ENCODE measurements around the gene APOL3.
"Not testable (repeated sequence)": the region's sequence is repeated elsewhere in the genome, so short reads cannot be mapped to it uniquely, and the experiment has no call there.

APOL3 gene

DNA sequence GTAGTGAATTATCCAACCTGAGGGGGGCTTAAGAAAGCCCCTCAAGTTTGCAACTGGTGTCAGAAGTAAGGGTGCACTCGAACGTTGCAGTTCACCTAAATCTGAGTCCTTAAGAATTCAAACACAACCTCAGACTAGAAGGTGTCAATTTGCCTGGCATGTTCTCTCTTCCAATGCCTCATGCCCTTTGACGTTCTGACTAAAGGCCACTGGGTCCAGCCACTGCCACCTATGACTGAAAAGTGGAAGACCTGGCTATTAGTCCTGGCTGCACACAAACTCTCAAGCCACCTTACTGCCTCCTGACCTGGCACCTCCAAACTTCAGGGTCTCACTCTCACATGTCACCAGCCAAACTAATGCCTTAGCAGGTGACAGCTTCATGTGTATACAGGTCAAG lies 33.0 kb upstream of the APOL3 start:
- H3K4me3 ChIP-seq (ENCODE audit: insufficient read depth, low read depth, low read length, poor library complexity, severe bottlenecking): no peak overlapping the region
- DNase-seq: no peak
- no peaks in the 10 kb centered on the region for H3K4me1 ChIP-seq (ENCODE audit: control insufficient read depth, insufficient read depth, low read length, poor library complexity, severe bottlenecking)
- H3K27ac ChIP-seq (ENCODE audit: insufficient read depth, low read length, poor library complexity, severe bottlenecking): no peak overlapping the region
- H3K27me3 ChIP-seq (replicated peaks; ENCODE audit: control insufficient read depth, insufficient read depth, low read length, poor library complexity, severe bottlenecking): no peaks in the 10 kb centered on the region
- no peaks in the 10 kb centered on the region for H3K36me3 ChIP-seq (ENCODE audit: control insufficient read depth, insufficient read depth, low read length)
- no peaks in the 10 kb centered on the region for H3K9me3 ChIP-seq (ENCODE audit: control insufficient read depth, low read length)

DNA sequence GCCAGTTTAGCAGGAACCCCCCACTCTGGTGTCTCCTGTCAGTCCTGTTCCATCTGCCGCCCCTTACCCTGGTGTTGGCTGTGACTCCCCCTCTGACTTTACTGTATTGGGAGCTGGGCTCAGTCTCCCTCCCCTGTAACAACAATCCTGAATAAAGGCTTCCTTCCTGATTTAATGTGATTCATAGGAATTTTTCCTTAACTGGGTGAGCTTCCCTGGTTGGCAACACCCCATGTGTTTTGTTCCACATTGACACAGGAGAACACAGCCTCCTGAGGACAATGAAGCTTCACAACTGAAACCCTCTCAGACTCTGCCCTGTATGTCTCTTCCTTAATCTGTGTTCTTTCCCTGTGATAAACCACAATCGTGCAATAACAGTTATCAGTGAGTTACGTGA lies 32.6 kb upstream of the APOL3 start:
- Histone ChIP-seq H3K36me3 (ENCODE audit: control insufficient read depth, insufficient read depth, low read length) (no peaks in the 10 kb centered on the region), H3K9me3 (ENCODE audit: control insufficient read depth, low read length) (no peaks in the 10 kb centered on the region), H3K4me3 (ENCODE audit: insufficient read depth, low read depth, low read length, poor library complexity, severe bottlenecking) (no peak overlapping the region), H3K27ac (ENCODE audit: insufficient read depth, low read length, poor library complexity, severe bottlenecking) (no peak overlapping the region), H3K27me3 (replicated peaks; ENCODE audit: control insufficient read depth, insufficient read depth, low read length, poor library complexity, severe bottlenecking) (no peaks in the 10 kb centered on the region), H3K4me1 (ENCODE audit: control insufficient read depth, insufficient read depth, low read length, poor library complexity, severe bottlenecking) (no peaks in the 10 kb centered on the region)
- no peak for DNase-seq

DNA sequence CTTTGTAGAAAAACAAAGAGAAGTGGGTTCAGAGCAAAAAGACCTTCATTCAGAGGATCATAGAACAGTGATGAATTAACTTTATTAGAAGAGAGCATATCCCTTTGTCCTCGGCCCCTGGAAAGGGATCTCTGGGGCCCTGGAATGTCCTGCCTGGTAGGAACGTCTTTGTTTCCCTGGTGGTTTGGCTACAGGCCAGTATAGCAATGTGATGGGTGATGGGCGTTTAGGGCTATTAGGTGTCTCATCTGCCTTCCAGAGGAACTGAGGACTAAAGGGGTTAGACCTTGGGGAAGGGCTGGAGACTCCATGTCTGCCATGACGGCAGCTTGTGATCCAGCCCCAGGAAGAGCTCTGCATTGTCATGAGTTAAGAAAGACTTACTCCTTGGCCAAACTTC lies 32.0 kb upstream of the APOL3 start:
- Histone ChIP-seq H3K27ac (ENCODE audit: insufficient read depth, low read length, poor library complexity, severe bottlenecking) (no peak overlapping the region), H3K27me3 (replicated peaks; ENCODE audit: control insufficient read depth, insufficient read depth, low read length, poor library complexity, severe bottlenecking) (no peaks in the 10 kb centered on the region), H3K36me3 (ENCODE audit: control insufficient read depth, insufficient read depth, low read length) (no peaks in the 10 kb centered on the region), H3K4me1 (ENCODE audit: control insufficient read depth, insufficient read depth, low read length, poor library complexity, severe bottlenecking) (no peaks in the 10 kb centered on the region), H3K4me3 (ENCODE audit: insufficient read depth, low read depth, low read length, poor library complexity, severe bottlenecking) (no peak overlapping the region), H3K9me3 (ENCODE audit: control insufficient read depth, low read length) (no peaks in the 10 kb centered on the region)
- DNase-seq: no peak

DNA sequence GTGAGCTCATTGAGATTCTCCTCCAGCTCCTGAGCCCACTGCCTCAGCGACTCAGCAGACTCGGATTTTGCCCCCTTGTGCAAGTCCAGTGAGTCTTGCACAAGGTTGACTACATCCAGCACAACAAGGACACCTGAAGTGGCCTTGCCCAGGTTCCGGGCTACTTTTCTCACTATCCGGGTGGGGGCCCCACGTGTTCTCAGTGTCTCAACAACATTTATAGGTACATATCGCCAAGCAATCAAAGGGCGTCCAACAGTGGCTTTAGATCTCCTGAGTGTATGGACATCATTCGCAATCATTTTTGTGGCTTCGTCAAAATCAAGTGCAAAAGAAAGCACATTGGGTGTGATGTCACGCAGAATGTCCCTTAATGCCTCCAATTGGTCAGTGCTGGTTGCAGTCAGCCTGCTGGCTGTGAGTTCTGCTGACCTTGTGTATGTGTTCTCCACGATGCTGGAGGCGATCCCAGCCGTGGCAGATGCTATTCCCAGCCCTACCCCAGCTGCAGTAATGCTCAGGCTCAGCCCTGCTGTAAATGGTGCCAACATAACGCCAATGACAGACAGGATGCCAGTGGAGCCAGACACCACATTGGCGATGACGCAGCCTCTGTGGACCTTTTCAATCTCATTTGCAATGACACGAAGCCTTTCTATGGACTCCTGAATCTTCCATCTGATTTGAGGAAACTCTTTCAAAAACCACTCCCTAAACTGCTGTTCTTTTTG lies 30.7 kb upstream of the APOL3 start:
- H3K36me3 ChIP-seq (ENCODE audit: control insufficient read depth, insufficient read depth, low read length): no peaks in the 10 kb centered on the region
- no peak overlapping the region for H3K4me3 ChIP-seq (ENCODE audit: insufficient read depth, low read depth, low read length, poor library complexity, severe bottlenecking)
- no peak overlapping the region for H3K27ac ChIP-seq (ENCODE audit: insufficient read depth, low read length, poor library complexity, severe bottlenecking)
- DNase-seq: no peak
- no peaks in the 10 kb centered on the region for H3K27me3 ChIP-seq (replicated peaks; ENCODE audit: control insufficient read depth, insufficient read depth, low read length, poor library complexity, severe bottlenecking)
- no peaks in the 10 kb centered on the region for H3K9me3 ChIP-seq (ENCODE audit: control insufficient read depth, low read length)
- no peaks in the 10 kb centered on the region for H3K4me1 ChIP-seq (ENCODE audit: control insufficient read depth, insufficient read depth, low read length, poor library complexity, severe bottlenecking)

DNA sequence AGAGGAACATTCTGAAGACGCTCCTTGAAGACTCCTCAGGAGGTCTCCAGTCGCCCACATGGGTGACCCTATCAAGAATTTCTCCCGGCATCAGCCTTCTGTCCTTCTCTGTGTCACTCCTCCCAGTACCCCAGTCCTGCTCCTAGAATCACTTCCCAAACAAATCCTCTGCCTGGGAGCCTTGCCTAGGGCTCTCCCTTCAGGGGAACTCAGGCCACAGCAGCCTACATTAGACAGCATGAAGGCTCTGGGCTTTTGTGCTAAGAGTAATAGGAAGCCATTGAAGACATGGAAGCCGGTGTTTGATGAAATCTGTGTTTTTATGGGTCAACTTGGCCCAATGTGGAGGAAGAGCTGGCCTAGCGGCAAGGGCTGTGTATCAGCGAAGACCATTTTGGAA lies 27.3 kb upstream of the APOL3 start:
- H3K27me3 ChIP-seq (replicated peaks; ENCODE audit: control insufficient read depth, insufficient read depth, low read length, poor library complexity, severe bottlenecking); H3K4me1 ChIP-seq (ENCODE audit: control insufficient read depth, insufficient read depth, low read length, poor library complexity, severe bottlenecking); H3K27ac ChIP-seq (ENCODE audit: insufficient read depth, low read length, poor library complexity, severe bottlenecking); DNase-seq; H3K9me3 ChIP-seq (ENCODE audit: control insufficient read depth, low read length); H3K4me3 ChIP-seq (ENCODE audit: insufficient read depth, low read depth, low read length, poor library complexity, severe bottlenecking); H3K36me3 ChIP-seq (ENCODE audit: control insufficient read depth, insufficient read depth, low read length): not testable (repeated sequence)

DNA sequence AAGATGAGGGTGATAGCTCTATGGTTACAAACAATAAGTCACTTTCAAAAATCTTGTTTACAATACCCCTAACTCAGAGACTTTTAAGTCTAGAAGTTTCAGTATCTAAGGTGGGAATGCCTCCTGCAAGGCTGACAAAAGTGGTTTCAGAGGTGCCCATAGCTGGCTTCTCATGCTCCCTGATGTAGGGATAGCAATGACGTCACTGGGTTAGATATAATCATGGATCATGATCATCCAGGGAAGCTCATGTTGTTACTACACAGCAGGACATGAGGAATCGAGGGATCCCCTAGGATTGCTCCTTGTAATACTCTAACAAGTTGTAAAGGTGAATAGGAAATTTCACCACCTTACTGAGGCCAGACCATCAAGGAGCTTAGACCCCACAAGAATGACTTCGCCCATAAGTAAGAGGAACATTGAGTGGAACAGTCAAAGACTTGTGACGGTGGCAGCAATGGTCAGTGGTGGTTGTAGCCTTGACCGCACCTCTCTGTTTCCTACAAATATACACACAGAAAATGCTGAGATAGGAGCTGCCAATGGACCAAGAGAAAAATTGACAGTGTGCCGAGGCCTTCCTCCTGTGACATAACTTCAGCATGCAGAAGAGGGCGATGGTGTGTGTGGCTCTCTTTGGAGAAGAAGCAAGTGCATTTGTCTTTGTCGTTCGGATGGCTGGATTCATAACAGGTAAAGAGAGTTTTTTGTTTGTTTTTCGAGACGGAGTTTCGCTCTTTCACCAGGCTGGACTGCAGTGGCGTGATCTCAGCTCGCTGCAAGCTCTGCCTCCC lies 25.5 kb upstream of the APOL3 start:
- Histone ChIP-seq H3K36me3 (ENCODE audit: control insufficient read depth, insufficient read depth, low read length) (no peaks in the 10 kb centered on the region), H3K4me3 (ENCODE audit: insufficient read depth, low read depth, low read length, poor library complexity, severe bottlenecking) (no peak overlapping the region), H3K4me1 (ENCODE audit: control insufficient read depth, insufficient read depth, low read length, poor library complexity, severe bottlenecking) (no peaks in the 10 kb centered on the region), H3K27me3 (replicated peaks; ENCODE audit: control insufficient read depth, insufficient read depth, low read length, poor library complexity, severe bottlenecking) (no peaks in the 10 kb centered on the region), H3K27ac (ENCODE audit: insufficient read depth, low read length, poor library complexity, severe bottlenecking) (no peak overlapping the region), H3K9me3 (ENCODE audit: control insufficient read depth, low read length) (no peaks in the 10 kb centered on the region)
- no peak for DNase-seq

DNA sequence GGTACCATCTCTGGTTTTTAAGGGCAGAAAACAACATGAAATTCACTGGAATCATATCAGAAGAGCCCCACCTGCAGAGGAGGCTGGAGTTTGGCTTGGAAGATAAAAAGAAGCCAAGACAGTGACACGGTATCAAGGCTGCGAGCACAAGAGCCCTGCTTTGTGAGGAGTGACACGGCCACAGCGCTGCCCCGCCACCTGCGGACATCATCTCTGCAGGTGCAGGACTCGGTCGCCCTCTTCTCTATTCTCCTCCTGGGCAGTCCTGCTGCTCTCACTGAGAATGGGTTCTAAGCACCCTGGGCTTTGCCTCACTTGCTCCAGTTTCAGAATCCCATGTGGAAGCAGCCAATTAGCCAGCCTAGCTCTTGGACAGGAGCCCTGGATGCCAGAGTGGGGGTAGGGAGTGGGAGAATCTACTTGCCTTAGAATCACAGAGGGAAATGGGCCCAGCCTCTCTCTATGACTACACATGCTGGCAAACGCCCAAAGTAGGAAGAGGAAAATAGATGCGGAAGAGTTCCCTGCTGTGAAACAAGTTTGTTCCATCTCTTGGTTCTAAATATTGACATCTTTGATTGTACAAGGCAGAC lies 24.0 kb upstream of the APOL3 start:
- DNase-seq: no peak
- Histone ChIP-seq H3K9me3 (ENCODE audit: control insufficient read depth, low read length) (no peaks in the 10 kb centered on the region), H3K4me3 (ENCODE audit: insufficient read depth, low read depth, low read length, poor library complexity, severe bottlenecking) (no peak overlapping the region), H3K27me3 (replicated peaks; ENCODE audit: control insufficient read depth, insufficient read depth, low read length, poor library complexity, severe bottlenecking) (no peaks in the 10 kb centered on the region), H3K4me1 (ENCODE audit: control insufficient read depth, insufficient read depth, low read length, poor library complexity, severe bottlenecking) (peaks cover 4% of the 10 kb centered on the region), H3K27ac (ENCODE audit: insufficient read depth, low read length, poor library complexity, severe bottlenecking) (no peak overlapping the region), H3K36me3 (ENCODE audit: control insufficient read depth, insufficient read depth, low read length) (no peaks in the 10 kb centered on the region)

DNA sequence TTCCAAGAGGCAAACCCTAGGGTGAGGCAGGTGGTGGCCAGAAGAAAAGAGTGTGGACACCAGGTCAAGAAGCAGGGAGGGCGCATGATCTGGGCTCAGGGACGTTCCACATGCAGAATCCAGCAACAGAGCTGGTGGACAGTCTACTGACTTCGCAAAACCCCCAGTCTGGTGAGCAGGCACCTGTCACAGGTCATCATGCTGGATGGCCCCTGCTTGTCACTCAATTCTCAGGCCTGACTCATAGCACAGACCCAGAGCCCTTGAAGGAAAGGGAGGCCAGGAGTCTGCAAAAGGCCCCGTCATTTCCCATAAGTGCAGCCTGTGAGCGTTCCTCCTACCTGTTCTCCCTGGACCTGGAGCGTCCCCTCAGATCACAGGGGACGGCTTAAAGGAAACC lies 22.9 kb upstream of the APOL3 start:
- Histone ChIP-seq H3K27ac (ENCODE audit: insufficient read depth, low read length, poor library complexity, severe bottlenecking) (no peak overlapping the region), H3K4me3 (ENCODE audit: insufficient read depth, low read depth, low read length, poor library complexity, severe bottlenecking) (no peak overlapping the region), H3K4me1 (ENCODE audit: control insufficient read depth, insufficient read depth, low read length, poor library complexity, severe bottlenecking) (peaks cover 4% of the 10 kb centered on the region), H3K27me3 (replicated peaks; ENCODE audit: control insufficient read depth, insufficient read depth, low read length, poor library complexity, severe bottlenecking) (no peaks in the 10 kb centered on the region), H3K9me3 (ENCODE audit: control insufficient read depth, low read length) (no peaks in the 10 kb centered on the region), H3K36me3 (ENCODE audit: control insufficient read depth, insufficient read depth, low read length) (no peaks in the 10 kb centered on the region)
- no peak for DNase-seq

DNA sequence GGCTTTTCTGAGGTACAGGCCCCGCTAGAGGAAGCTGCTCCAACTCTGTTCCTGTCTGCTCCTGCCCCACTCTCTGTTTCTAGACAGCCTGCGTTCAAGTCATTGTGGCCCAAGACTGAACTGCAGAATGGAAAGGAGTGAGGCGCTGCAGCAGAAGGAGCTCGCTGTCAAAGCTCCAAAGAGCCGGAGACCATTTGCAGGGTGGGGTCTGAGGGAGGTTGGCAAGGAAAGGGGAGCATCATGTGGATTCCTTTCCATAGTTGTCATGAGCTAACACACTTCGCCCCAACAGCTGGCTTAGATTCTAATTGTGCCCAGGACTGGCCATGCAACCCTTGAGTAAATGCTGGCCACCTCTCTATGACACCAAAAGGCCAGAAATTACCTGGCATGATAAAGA lies 22.3 kb upstream of the APOL3 start:
- H3K4me1 ChIP-seq (ENCODE audit: control insufficient read depth, insufficient read depth, low read length, poor library complexity, severe bottlenecking): peaks cover 4% of the 10 kb centered on the region
- no peak overlapping the region for H3K4me3 ChIP-seq (ENCODE audit: insufficient read depth, low read depth, low read length, poor library complexity, severe bottlenecking)
- no peak for DNase-seq
- no peaks in the 10 kb centered on the region for H3K36me3 ChIP-seq (ENCODE audit: control insufficient read depth, insufficient read depth, low read length)
- no peak overlapping the region for H3K27ac ChIP-seq (ENCODE audit: insufficient read depth, low read length, poor library complexity, severe bottlenecking)
- H3K9me3 ChIP-seq (ENCODE audit: control insufficient read depth, low read length): no peaks in the 10 kb centered on the region
- H3K27me3 ChIP-seq (replicated peaks; ENCODE audit: control insufficient read depth, insufficient read depth, low read length, poor library complexity, severe bottlenecking): no peaks in the 10 kb centered on the region

DNA sequence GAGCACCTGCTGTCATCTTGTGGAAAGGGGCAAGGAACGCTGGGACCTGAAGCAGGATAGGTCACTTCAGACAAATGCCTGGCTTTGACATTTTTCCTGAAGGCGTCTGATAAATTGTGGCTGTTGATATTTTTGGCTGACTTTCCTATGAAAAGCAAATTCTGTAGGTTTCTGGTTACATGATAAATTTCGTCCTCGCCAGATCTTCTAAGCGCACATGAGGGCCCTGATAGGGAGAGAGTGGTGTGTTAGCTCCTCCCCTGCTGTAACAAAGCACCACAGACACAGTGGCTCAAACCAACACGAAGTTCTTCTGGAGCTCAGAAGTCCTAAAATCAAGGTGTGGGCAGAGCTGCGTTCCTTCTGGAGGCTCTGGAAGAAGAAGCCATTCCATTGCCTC lies 21.5 kb upstream of the APOL3 start:
- DNase-seq: no peak
- H3K4me1 ChIP-seq (ENCODE audit: control insufficient read depth, insufficient read depth, low read length, poor library complexity, severe bottlenecking): peaks cover 4% of the 10 kb centered on the region
- H3K36me3 ChIP-seq (ENCODE audit: control insufficient read depth, insufficient read depth, low read length): no peaks in the 10 kb centered on the region
- no peak overlapping the region for H3K4me3 ChIP-seq (ENCODE audit: insufficient read depth, low read depth, low read length, poor library complexity, severe bottlenecking)
- no peaks in the 10 kb centered on the region for H3K27me3 ChIP-seq (replicated peaks; ENCODE audit: control insufficient read depth, insufficient read depth, low read length, poor library complexity, severe bottlenecking)
- no peaks in the 10 kb centered on the region for H3K9me3 ChIP-seq (ENCODE audit: control insufficient read depth, low read length)
- no peak overlapping the region for H3K27ac ChIP-seq (ENCODE audit: insufficient read depth, low read length, poor library complexity, severe bottlenecking)

All from effector memory CD4-positive, alpha-beta T cell (primary cell).